Right atrium auricular region (tissue), 2 donors: ENCODE measurements around the gene SGF29. TPM values are rescaled to one million over a fixed set of nuclear protein-coding genes. Genes with fewer than 3 reads are reported as not detected.
"Not testable (repeated sequence)": the region's sequence is repeated elsewhere in the genome, so short reads cannot be mapped to it uniquely, and the experiment has no call there.

Source experiments
- DNase-seq: peaks from one replicate; pipeline ENCODE4 v3.0.0-alpha.2; 2019; ENCODE audit warnings: low spot score
- H3K27ac ChIP-seq, 2 donors: fragments of 200-600 bp; sonication (generic); 1 replicate in 1 of 2; 2 replicates in 1 of 2; pipeline ENCODE4 v1.5.1; 2016 to 2019
- H3K27me3 ChIP-seq, 2 donors: fragments of 200-600 bp; sonication (generic); one replicate each; pipeline versions ENCODE4 v1.5.1 to v1.6.0; 2017 to 2019
- H3K36me3 ChIP-seq: fragments of 200-600 bp; sonication (generic); one replicate; pipeline ENCODE4 v1.5.1; 2016
- H3K4me1 ChIP-seq, 2 donors: fragments of 200-600 bp; sonication (generic); one replicate each; pipeline versions ENCODE4 v1.5.1 to v1.6.0; 2017 to 2019
- H3K4me3 ChIP-seq, 2 donors: fragments of 200-600 bp; sonication (generic); 1 replicate in 1 of 2; 2 replicates in 1 of 2; pipeline ENCODE4 v1.5.1; 2017 to 2019; ENCODE audit warnings: mild to moderate bottlenecking in 1 of 2, moderate library complexity in 1 of 2
- H3K9me3 ChIP-seq, 2 donors: fragments of 200-600 bp; sonication (generic); one replicate each; pipeline ENCODE4 v1.5.1; 2019
- CTCF ChIP-seq, 2 donors: fragments of 200-600 bp; sonication (generic); IDR thresholded peaks; one replicate each; pipeline ENCODE4 v1.5.1; 2019; ENCODE audit warnings: antibody characterized with exemption in 2 of 2
- total RNA-seq, 2 donors: library from RNA; depleted of rRNA; stranded (reverse); fragments of >200 nt; gene quantifications; one replicate each; pipeline ENCODE4 v1.1.0, GENCODE V29; 2016

The SGF29 gene
- total RNA-seq, 2 donors from 2014 or later: 14.2 to 21.8 TPM

GRCh38 chr16:28601589-28601988 is 47.9 kb downstream of the SGF29 start:
- H3K27ac ChIP-seq, H3K9me3 ChIP-seq, H3K36me3 ChIP-seq, H3K27me3 ChIP-seq, DNase-seq, H3K4me3 ChIP-seq: not testable (repeated sequence)
- peaks cover 0 to 14% of the 10 kb centered on the region in 2 donors for H3K4me1 ChIP-seq

GRCh38 chr16:28602062-28602461 is 48.3 kb downstream of the SGF29 start:
- H3K27me3 ChIP-seq, DNase-seq, H3K36me3 ChIP-seq, H3K27ac ChIP-seq, H3K4me1 ChIP-seq, H3K9me3 ChIP-seq, H3K4me3 ChIP-seq: not testable (repeated sequence)

- no peaks in the 10 kb centered on the region for H3K9me3 ChIP-seq
- no peak overlapping the region for H3K27ac ChIP-seq
- H3K4me1 ChIP-seq: peaks cover 0 to 5% of the 10 kb centered on the region in 2 donors
- no peaks in the 10 kb centered on the region for H3K27me3 ChIP-seq
- no peak overlapping the region for H3K4me3 ChIP-seq
- no peak for TF ChIP-seq CTCF (IDR thresholded peaks at IDR 0.05)
- no peaks in the 10 kb centered on the region for H3K36me3 ChIP-seq
- no peak for DNase-seq
Measured at GRCh38 chr16:28602529-28602928, 48.8 kb downstream of the SGF29 start.

- no peak overlapping the region for H3K27ac ChIP-seq
- TF ChIP-seq CTCF (IDR thresholded peaks at IDR 0.05): no peak
- no peaks in the 10 kb centered on the region for H3K27me3 ChIP-seq
- no peak overlapping the region for H3K4me3 ChIP-seq
- no peaks in the 10 kb centered on the region for H3K9me3 ChIP-seq
- H3K4me1 ChIP-seq: no peaks in the 10 kb centered on the region
- no peak for DNase-seq
- H3K36me3 ChIP-seq: no peaks in the 10 kb centered on the region
Measured at GRCh38 chr16:28603381-28604185, 49.9 kb downstream of the SGF29 start.

- no peak for TF ChIP-seq CTCF (IDR thresholded peaks at IDR 0.05)
- DNase-seq: no peak
- H3K27ac ChIP-seq: no peak overlapping the region
- H3K9me3 ChIP-seq: no peaks in the 10 kb centered on the region
- H3K4me3 ChIP-seq: no peak overlapping the region
- H3K4me1 ChIP-seq: peaks cover 0 to 6% of the 10 kb centered on the region in 2 donors
- no peaks in the 10 kb centered on the region for H3K36me3 ChIP-seq
- no peaks in the 10 kb centered on the region for H3K27me3 ChIP-seq
Measured at GRCh38 chr16:28604186-28604565, 50.5 kb downstream of the SGF29 start.

- no peak for TF ChIP-seq CTCF (IDR thresholded peaks at IDR 0.05)
- no peak for DNase-seq
- Histone ChIP-seq H3K9me3 (no peaks in the 10 kb centered on the region), H3K4me3 (no peak overlapping the region), H3K36me3 (no peaks in the 10 kb centered on the region), H3K4me1 (peaks cover 0 to 22% of the 10 kb centered on the region in 2 donors), H3K27ac (no peak overlapping the region), H3K27me3 (no peaks in the 10 kb centered on the region)
Measured at GRCh38 chr16:28606291-28607115, 52.8 kb downstream of the SGF29 start.
